GM18867 (cell line): ENCODE results near the gene ANKHD1.
"Not testable (repeated sequence)": the region's sequence is repeated elsewhere in the genome, so short reads cannot be mapped to it uniquely, and the experiment has no call there.

ENCODE experiments used
- ATAC-seq: cut with Tn5 transposase; IDR thresholded peaks from one replicate; pipeline ENCODE4 v1.9.1; 2021; ENCODE audit warnings: mild to moderate bottlenecking, moderate library complexity; ENCODE audit not compliant: unreplicated experiment

The ANKHD1 gene

GRCh38 chr5:140418862-140419520 is 17.4 kb downstream of the ANKHD1 start:
- ATAC-seq = no peak

- no peak for ATAC-seq
These were observed 18.6 kb downstream of the ANKHD1 start for GRCh38 chr5:140420226-140420570.

GRCh38 chr5:140420665-140421361 is 19.2 kb downstream of the ANKHD1 start:
- no peak for ATAC-seq

GRCh38 chr5:140421375-140421774 is 19.7 kb downstream of the ANKHD1 start:
- ATAC-seq = not testable (repeated sequence)

GRCh38 chr5:140423609-140424008 is 22.0 kb downstream of the ANKHD1 start:
- ATAC-seq = no peak

- ATAC-seq = no peak
These were observed 22.5 kb downstream of the ANKHD1 start for GRCh38 chr5:140424135-140424534.

- not testable (repeated sequence) for ATAC-seq
These were observed 26.1 kb downstream of the ANKHD1 start for GRCh38 chr5:140427726-140428125.

GRCh38 chr5:140429724-140430123 is 28.1 kb downstream of the ANKHD1 start:
- no peak for ATAC-seq

- ATAC-seq = no peak
These were observed 30.6 kb downstream of the ANKHD1 start for GRCh38 chr5:140432212-140432611.

- ATAC-seq = no peak
These were observed 31.3 kb downstream of the ANKHD1 start for GRCh38 chr5:140432916-140433315.

GRCh38 chr5:140457368-140457767 is 55.7 kb downstream of the ANKHD1 start:
- ATAC-seq = not testable (repeated sequence)

GRCh38 chr5:140466981-140467742 is 65.5 kb downstream of the ANKHD1 start:
- ATAC-seq = no peak

- ATAC-seq = no peak
These were observed 66.6 kb downstream of the ANKHD1 start for GRCh38 chr5:140468188-140468587.

- no peak for ATAC-seq
These were observed 67.6 kb downstream of the ANKHD1 start for GRCh38 chr5:140469259-140469658.

- no peak for ATAC-seq
These were observed 78.8 kb downstream of the ANKHD1 start for GRCh38 chr5:140480310-140481014.

GRCh38 chr5:140481758-140482157 is 80.1 kb downstream of the ANKHD1 start:
- no peak for ATAC-seq

GRCh38 chr5:140483055-140483454 is 81.4 kb downstream of the ANKHD1 start:
- ATAC-seq = no peak

- ATAC-seq = not testable (repeated sequence)
These were observed 86.5 kb downstream of the ANKHD1 start for GRCh38 chr5:140488141-140488540.

GRCh38 chr5:140488914-140489313 is 87.3 kb downstream of the ANKHD1 start:
- no peak for ATAC-seq

GRCh38 chr5:140497897-140498296 is 96.3 kb downstream of the ANKHD1 start:
- no peak for ATAC-seq

GRCh38 chr5:140498591-140498990 is 97.0 kb downstream of the ANKHD1 start:
- no peak for ATAC-seq
